HG02571 (cell line): ENCODE measurements around the gene SCYL2.
"Not testable (repeated sequence)": the region's sequence is repeated elsewhere in the genome, so short reads cannot be mapped to it uniquely, and the experiment has no call there.

Source experiments
- ATAC-seq: cut with Tn5 transposase; IDR thresholded peaks from one replicate; pipeline ENCODE4 v1.9.1; 2021; ENCODE audit warnings: mild to moderate bottlenecking, moderate library complexity; ENCODE audit not compliant: unreplicated experiment

SCYL2 gene

GRCh38 chr12:100265107-100265506, 1.9 kb upstream of the SCYL2 start:
- not testable (repeated sequence) for ATAC-seq

GRCh38 chr12:100265732-100266584, 1.0 kb upstream of the SCYL2 start:
- ATAC-seq: peak; percentile 5

GRCh38 chr12:100266585-100266834, 467 bp upstream of the SCYL2 start:
- peak; percentile 82 for ATAC-seq

GRCh38 chr12:100267603-100268281, 765 bp downstream of the SCYL2 start:
- peak; percentile 11 for ATAC-seq

GRCh38 chr12:100268835-100269564, 2.0 kb downstream of the SCYL2 start:
- no peak for ATAC-seq

GRCh38 chr12:100273782-100274181, 6.8 kb downstream of the SCYL2 start:
- ATAC-seq: no peak

GRCh38 chr12:100274291-100274690, 7.3 kb downstream of the SCYL2 start:
- ATAC-seq: no peak

GRCh38 chr12:100279159-100279558, 12.2 kb downstream of the SCYL2 start:
- no peak for ATAC-seq

GRCh38 chr12:100279607-100280244, 12.7 kb downstream of the SCYL2 start:
- no peak for ATAC-seq

- not testable (repeated sequence) for ATAC-seq
Measured at GRCh38 chr12:100284556-100284955, 17.6 kb downstream of the SCYL2 start.

GRCh38 chr12:100289038-100289437, 22.1 kb downstream of the SCYL2 start:
- no peak for ATAC-seq

GRCh38 chr12:100290016-100290415, 23.0 kb downstream of the SCYL2 start:
- no peak for ATAC-seq

- no peak for ATAC-seq
Measured at GRCh38 chr12:100293017-100293416, 26.0 kb downstream of the SCYL2 start.

- ATAC-seq: not testable (repeated sequence)
Measured at GRCh38 chr12:100294366-100294765, 27.4 kb downstream of the SCYL2 start.

- no peak for ATAC-seq
Measured at GRCh38 chr12:100295764-100296555, 29.0 kb downstream of the SCYL2 start.

GRCh38 chr12:100302081-100302480, 35.1 kb downstream of the SCYL2 start:
- ATAC-seq: no peak

GRCh38 chr12:100303831-100304230, 36.9 kb downstream of the SCYL2 start:
- ATAC-seq: no peak

GRCh38 chr12:100304334-100304733, 37.4 kb downstream of the SCYL2 start:
- not testable (repeated sequence) for ATAC-seq

- ATAC-seq: not testable (repeated sequence)
Measured at GRCh38 chr12:100308138-100308537, 41.2 kb downstream of the SCYL2 start.

GRCh38 chr12:100311317-100311716, 44.3 kb downstream of the SCYL2 start:
- no peak for ATAC-seq
